ENCODE results near the gene MCM8.

The MCM8 gene

GRCh38 chr20:6000871-6001270, 50.4 kb downstream of the MCM8 start:
- H3K27ac ChIP-seq, result no peak overlapping the region
- ChIA-PET CTCF (interaction anchor here (0.6 kb wide), 1 partner anchor 438 kb away, joined by 4 read pairs; no protein-coding TSS in a partner anchor), POLR2A (ENCODE audit: low non-redundant PET) (no interaction called here)
- TF ChIP-seq CTCF (conservative IDR thresholded peaks at IDR 0.05; ENCODE audit: low read depth), result no peak
- DNase-seq (ENCODE audit: low spot score), result no peak

- CTCF ChIA-PET, result interaction anchor here (0.6 to 1.0 kb wide), 2 partner anchors 70 to 477 kb away, joined by 3 to 4 read pairs; no protein-coding TSS in a partner anchor
- TF ChIP-seq CTCF (conservative IDR thresholded peaks at IDR 0.05; ENCODE audit: low read depth), result no peak
- H3K27ac ChIP-seq, result peak overlapping the region; percentile 86
- POLR2A ChIA-PET (ENCODE audit: low non-redundant PET), result no interaction called here
- no peak for DNase-seq (ENCODE audit: low spot score)
Measured at GRCh38 chr20:6006603-6006949, 56.1 kb downstream of the MCM8 start.

GRCh38 chr20:6007094-6007528, 56.7 kb downstream of the MCM8 start:
- TF ChIP-seq CTCF (conservative IDR thresholded peaks at IDR 0.05; ENCODE audit: low read depth), result no peak
- POLR2A ChIA-PET (ENCODE audit: low non-redundant PET), result no interaction called here
- no peak overlapping the region for H3K27ac ChIP-seq
- CTCF ChIA-PET, result interaction anchor here (0.6 to 1.0 kb wide), 2 partner anchors 70 to 477 kb away, joined by 3 to 4 read pairs; no protein-coding TSS in a partner anchor
- DNase-seq (ENCODE audit: low spot score), result no peak

GRCh38 chr20:6007529-6008103, 57.2 kb downstream of the MCM8 start:
- POLR2A ChIA-PET (ENCODE audit: low non-redundant PET), result no interaction called here
- CTCF ChIA-PET, result interaction anchor here (0.6 to 1.0 kb wide), 2 partner anchors 69 to 478 kb away, joined by 3 to 4 read pairs; no protein-coding TSS in a partner anchor
- H3K27ac ChIP-seq, result no peak overlapping the region
- TF ChIP-seq CTCF (conservative IDR thresholded peaks at IDR 0.05; ENCODE audit: low read depth), result no peak
- no peak for DNase-seq (ENCODE audit: low spot score)

DNA sequence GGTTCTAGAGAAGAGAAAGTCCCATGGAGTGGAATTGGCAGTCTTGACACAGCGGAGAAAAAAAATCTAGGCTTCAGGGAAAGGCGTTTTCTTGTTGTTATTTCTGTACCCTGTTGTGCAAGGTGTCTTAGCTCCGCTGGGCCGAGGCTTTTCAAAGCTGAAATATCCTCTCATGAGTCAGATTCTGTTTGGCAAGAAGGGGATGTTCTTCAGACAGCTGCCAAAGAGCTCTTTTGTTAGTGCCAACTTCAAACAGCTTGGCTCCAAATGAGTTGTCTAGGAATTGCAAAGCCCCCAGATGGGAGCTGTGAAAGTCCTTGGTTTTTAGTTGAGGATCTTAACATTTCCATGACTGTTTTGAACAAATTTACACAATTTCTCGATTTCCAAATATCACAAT, 57.8 kb downstream of the MCM8 start:
- peak; percentile 86 for DNase-seq (ENCODE audit: low spot score)
- POLR2A ChIA-PET (ENCODE audit: low non-redundant PET), result no interaction called here
- TF ChIP-seq CTCF (conservative IDR thresholded peaks at IDR 0.05; ENCODE audit: low read depth), result no peak
- CTCF ChIA-PET, result interaction anchor here (1.0 kb wide), 1 partner anchor 14 kb away, joined by 4 read pairs; no protein-coding TSS in a partner anchor
- H3K27ac ChIP-seq, result no peak overlapping the region

- CTCF ChIA-PET, result interaction anchor here (0.6 kb wide), 1 partner anchor 1972 kb away, joined by 3 read pairs; no protein-coding TSS in a partner anchor
Measured at GRCh38 chr20:6012179-6012578, 61.7 kb downstream of the MCM8 start.

More at GRCh38 chr20:6012179-6012578, 61.7 kb downstream of the MCM8 start:
- POLR2A ChIA-PET (ENCODE audit: low non-redundant PET), result no interaction called here
- no peak for DNase-seq (ENCODE audit: low spot score)
- TF ChIP-seq CTCF (conservative IDR thresholded peaks at IDR 0.05; ENCODE audit: low read depth), result no peak
- H3K27ac ChIP-seq, result no peak overlapping the region

Measured in RWPE1 (cell line).